Esophagus mucosa (tissue), 1 donor: ENCODE measurements around the gene HRH3. TPM values are rescaled to one million over a fixed set of nuclear protein-coding genes. Genes with fewer than 3 reads are reported as not detected.

ENCODE experiments used
- ATAC-seq: fragments of 200-7000 bp; cut with Tn5 transposase; one replicate; pipeline ENCODE4 v1.9.1; 2020
- total RNA-seq: library from RNA; stranded (reverse); gene quantifications from one replicate; pipeline ENCODE4 v1.2.4, GENCODE V29; 2023
- donor health status: DM: yes; HTN: yes; CAD: no.

The HRH3 gene
- total RNA-seq, 1 donor from 2014 or later, result not detected

- ATAC-seq, result no peak
Observed at GRCh38 chr20:62243906-62244515, 23.9 kb upstream of the HRH3 start.

- ATAC-seq, result no peak
Observed at GRCh38 chr20:62243106-62243505, 23.0 kb upstream of the HRH3 start.

GRCh38 chr20:62242176-62242575, 22.1 kb upstream of the HRH3 start:
- no peak for ATAC-seq

- peak; percentile 30 for ATAC-seq
Observed at GRCh38 chr20:62241506-62241905, 21.4 kb upstream of the HRH3 start.

- no peak for ATAC-seq
Observed at GRCh38 chr20:62240020-62240685, 20.1 kb upstream of the HRH3 start.

- no peak for ATAC-seq
Observed at GRCh38 chr20:62239278-62239879, 19.3 kb upstream of the HRH3 start.

GRCh38 chr20:62238569-62239277, 18.6 kb upstream of the HRH3 start:
- ATAC-seq, result peak; percentile 11

GRCh38 chr20:62237801-62238568, 17.9 kb upstream of the HRH3 start, which contains the start of gene OSBPL2:
Gene OSBPL2, plus strand, starts transcription at chr20:62238521. Its CDS starts 17,664 bp downstream, at chr20:62256185.
- ATAC-seq, result peak; percentile 96

GRCh38 chr20:62237514-62237800, 17.4 kb upstream of the HRH3 start:
- no peak for ATAC-seq

- ATAC-seq, result no peak
Observed at GRCh38 chr20:62236766-62237513, 16.9 kb upstream of the HRH3 start.

- no peak for ATAC-seq
Observed at GRCh38 chr20:62236200-62236599, 16.1 kb upstream of the HRH3 start.

- no peak for ATAC-seq
Observed at GRCh38 chr20:62235777-62236157, 15.7 kb upstream of the HRH3 start.

GRCh38 chr20:62235001-62235776, 15.1 kb upstream of the HRH3 start:
- ATAC-seq, result no peak

GRCh38 chr20:62234339-62234738, 14.3 kb upstream of the HRH3 start:
- ATAC-seq, result no peak

- no peak for ATAC-seq
Observed at GRCh38 chr20:62233684-62234083, 13.6 kb upstream of the HRH3 start.

- peak; percentile 30 for ATAC-seq
Observed at GRCh38 chr20:62232770-62233645, 12.9 kb upstream of the HRH3 start.

- peak; percentile 75 for ATAC-seq
Observed at GRCh38 chr20:62232194-62232593, 12.1 kb upstream of the HRH3 start.

GRCh38 chr20:62231292-62231691, 11.2 kb upstream of the HRH3 start:
- no peak for ATAC-seq

- ATAC-seq, result no peak
Observed at GRCh38 chr20:62230696-62231095, 10.6 kb upstream of the HRH3 start.

- ATAC-seq, result no peak
Observed at GRCh38 chr20:62230276-62230675, 10.2 kb upstream of the HRH3 start.
